HG03066 (cell line): ENCODE measurements around the gene KDM8.

Experiments used
- ATAC-seq: cut with Tn5 transposase; IDR thresholded peaks from one replicate; pipeline ENCODE4 v1.9.1; 2021; ENCODE audit warnings: low read depth; ENCODE audit not compliant: unreplicated experiment

KDM8 gene

GRCh38 chr16:27264151-27264550 is 60.8 kb downstream of the KDM8 start:
- ATAC-seq = no peak

DNA sequence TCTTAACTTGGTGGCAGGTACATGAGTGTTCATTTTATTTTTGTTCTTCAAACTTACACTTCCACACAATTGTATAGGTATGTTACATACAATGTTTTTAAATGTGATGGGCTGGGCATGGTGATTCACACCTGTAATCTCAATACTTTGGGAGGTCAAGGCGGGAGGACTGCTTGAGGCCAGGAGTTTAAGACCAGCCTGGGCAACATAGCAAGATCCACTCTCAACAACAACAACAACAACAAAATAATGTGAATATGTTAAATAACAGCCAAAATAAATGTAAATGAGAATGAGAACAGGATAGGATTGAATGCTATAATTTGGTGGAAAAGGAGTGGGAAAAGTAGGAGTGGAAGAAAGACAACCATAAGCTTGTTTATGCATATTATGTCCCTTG is 62.7 kb downstream of the KDM8 start:
- no peak for ATAC-seq

DNA sequence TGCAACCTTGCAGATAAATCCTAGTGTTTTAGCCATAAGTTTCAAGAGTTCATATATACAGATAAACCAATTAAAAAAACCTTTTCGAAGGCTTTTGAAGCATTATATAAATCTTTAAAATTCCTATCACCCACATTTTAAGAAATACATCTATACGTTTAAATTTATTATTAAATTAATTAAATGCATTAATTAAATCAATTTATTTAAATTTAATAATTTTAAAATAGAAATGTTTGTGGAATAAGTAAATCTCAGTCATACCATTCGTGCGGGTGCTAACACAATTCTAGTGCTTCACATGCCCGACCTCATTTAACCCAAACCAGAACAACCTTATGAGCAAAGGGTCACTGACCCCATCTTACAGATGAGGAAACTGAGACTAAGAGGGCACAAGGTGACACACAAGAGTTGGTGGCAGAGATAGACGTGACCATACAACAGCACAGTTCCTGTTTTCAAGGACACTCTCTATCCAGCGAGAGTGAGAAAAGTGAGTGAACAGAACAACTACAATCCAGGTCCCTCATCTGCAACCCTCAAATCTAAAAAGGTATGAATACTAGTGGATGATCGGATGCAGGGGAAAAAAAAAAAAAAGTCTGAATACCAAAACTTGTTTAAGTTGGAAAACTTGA is 63.8 kb downstream of the KDM8 start:
- no peak for ATAC-seq

DNA sequence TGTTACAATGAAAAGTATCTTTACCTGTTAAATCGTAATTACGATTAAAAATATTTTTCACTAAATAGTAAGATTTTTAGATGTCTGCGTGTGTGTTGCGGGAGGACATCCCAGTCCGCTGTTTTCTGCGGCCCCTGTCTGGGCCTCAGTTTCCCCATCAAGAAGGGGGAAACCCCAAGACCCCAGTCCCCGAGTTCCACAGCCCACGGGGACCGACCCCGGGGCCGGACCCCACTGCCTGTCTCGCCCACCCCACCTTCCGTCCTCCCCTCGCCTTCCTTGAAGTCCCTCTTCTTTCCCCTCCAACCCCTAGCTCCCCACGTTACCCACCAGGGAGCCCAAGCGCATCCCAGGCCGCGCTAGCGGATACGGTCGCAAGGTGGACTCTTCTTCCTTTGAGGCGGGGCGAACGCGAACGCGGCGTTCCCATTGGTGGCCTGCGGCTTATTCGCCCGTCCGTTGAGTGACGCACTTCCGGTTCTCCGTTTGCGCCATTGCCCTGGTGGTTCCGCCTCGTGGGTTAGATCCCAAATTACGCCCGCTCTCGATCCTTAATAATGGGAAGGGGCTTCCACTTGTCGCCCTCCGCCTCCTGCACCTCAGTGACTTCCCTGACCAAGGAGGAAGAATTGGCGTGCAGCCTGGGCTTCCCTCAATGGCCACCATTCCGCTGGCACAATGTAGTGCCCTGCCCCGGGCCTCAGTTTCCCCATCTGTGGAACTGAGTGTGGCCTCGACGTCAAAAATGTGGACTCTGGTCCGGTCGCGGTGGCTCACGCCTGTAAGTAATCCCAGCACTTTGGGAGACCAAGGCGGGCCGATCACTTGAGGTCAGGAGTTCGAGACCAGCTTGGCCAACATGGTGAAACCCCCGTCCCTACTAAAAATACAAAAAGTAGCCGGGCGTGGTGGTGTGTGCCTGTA is 65.3 kb downstream of the KDM8 start, which contains the start of gene NSMCE1:
NSMCE1 (minus strand) TSS at position 397 of the 924 bp plus-strand sequence. CDS start 11,202 bp downstream, outside the sequence.
- ATAC-seq = peak; percentile 89

GRCh38 chr16:27269300-27270150 is 66.2 kb downstream of the KDM8 start:
- ATAC-seq = no peak

- ATAC-seq = no peak
These were observed 67.0 kb downstream of the KDM8 start for GRCh38 chr16:27270349-27270748.
